GM12878 (cell line): Measurements from ENCODE around the gene SRC. TPM values are rescaled to one million over a fixed set of nuclear protein-coding genes. Genes with fewer than 3 reads are reported as not detected.

Source experiments
- ATAC-seq: fragments of 200-7000 bp; cut with Tn5 transposase; 3 replicates; pipeline ENCODE4 v1.9.1; 2020; ENCODE audit warnings: mild to moderate bottlenecking, moderate library complexity
- BruUV-seq: library from RNA; stranded (reverse); fragments of 400-500 nt; replicated peaks from 2 replicates; lab custom pipeline; 2021; lab: Mats Ljungman, UMichigan
- CTCF ChIA-PET: fragments of 300-600 bp; sonication (Branson Sonifier 250); formaldehyde crosslinking; extraction: SDS; loops from one replicate; lab custom pipeline; 2021; ENCODE audit warnings: inconsistent platforms; lab: Yijun Ruan, JAX
- POLR2A ChIA-PET: fragments of 350-600 bp; formaldehyde crosslinking; extraction: SDS; loops from one replicate; lab custom pipeline; 2021; ENCODE audit warnings: inconsistent platforms; lab: Charles Lee
- RAD21 ChIA-PET: fragments of 300-600 bp; sonication (Branson Sonifier 250); formaldehyde crosslinking; loops from one replicate; lab custom pipeline; 2023; ENCODE audit warnings: antibody characterized with exemption; ENCODE audit not compliant: unreplicated experiment; lab: Charles Lee
- SMC1A ChIA-PET: fragments of 300-600 bp; sonication (Branson Sonifier 250); formaldehyde crosslinking; loops from one replicate; lab custom pipeline; 2023; ENCODE audit not compliant: unreplicated experiment, uncharacterized antibody; lab: Charles Lee
- DNase-seq: peaks from one replicate; pipeline ENCODE4 v3.0.0-alpha.2; 2011; ENCODE audit warnings: low read depth, low spot score
- FAIRE-seq: peaks from 3 replicates; lab custom pipeline; 2011; peaks lifted over from hg19 to GRCh38; lab: Jason Lieb, UNC
- H2AFZ ChIP-seq: 2 replicates; pipeline ENCODE4 v1.6.0; 2011; ENCODE audit warnings: low read depth, low read length, control low read depth; ENCODE audit not compliant: control insufficient read depth
- H3K27ac ChIP-seq: 2 replicates; pipeline ENCODE4 v1.5.1; 2011; ENCODE audit warnings: control low read depth; ENCODE audit not compliant: control insufficient read depth, insufficient read depth
- H3K27me3 ChIP-seq, 2 experiments: replicated peaks in 1 of 2; 2 replicates each; pipeline versions ENCODE4 v1.6.0 to v1.6.1; 2011; ENCODE audit warnings: low read length in 1 of 2; ENCODE audit not compliant: control insufficient read depth in 2 of 2, insufficient read depth in 2 of 2
- H3K36me3 ChIP-seq, 2 experiments: 2 replicates each; pipeline ENCODE4 v1.5.1; 2011; ENCODE audit warnings: low read length in 1 of 2; ENCODE audit not compliant: control insufficient read depth in 2 of 2, insufficient read depth in 2 of 2
- H3K4me1 ChIP-seq: 2 replicates; pipeline ENCODE4 v1.6.1; 2011; ENCODE audit warnings: mild to moderate bottlenecking, low read length, moderate library complexity, mixed read lengths; ENCODE audit not compliant: control insufficient read depth, insufficient read depth
- H3K4me2 ChIP-seq: 2 replicates; pipeline ENCODE4 v1.6.0; 2011; ENCODE audit warnings: control low read depth; ENCODE audit not compliant: control insufficient read depth, insufficient read depth
- H3K4me3 ChIP-seq: fragments of 200-600 bp; sonication (generic); 2 replicates; pipeline ENCODE4 v1.5.1; 2016
- H3K79me2 ChIP-seq: 2 replicates; pipeline ENCODE4 v1.6.0; 2011; ENCODE audit warnings: low read length; ENCODE audit not compliant: control insufficient read depth, insufficient read depth
- H3K9ac ChIP-seq: 2 replicates; pipeline ENCODE4 v1.8.0; 2011; ENCODE audit warnings: low read length, control low read depth, mixed read lengths; ENCODE audit not compliant: control insufficient read depth, insufficient read depth
- H3K9me3 ChIP-seq: replicated peaks from 3 replicates; pipeline ENCODE4 v1.5.1; 2011; ENCODE audit warnings: mild to moderate bottlenecking, low read length; ENCODE audit not compliant: control insufficient read depth, insufficient read depth
- H4K20me1 ChIP-seq: 2 replicates; pipeline ENCODE4 v1.6.0; 2011; ENCODE audit not compliant: control insufficient read depth, insufficient read depth
- E2F4 ChIP-seq: IDR thresholded peaks from 2 replicates; pipeline ENCODE4 v1.6.1; 2012; ENCODE audit warnings: low read depth, low read length, improper control_type of control experiment
- NKRF ChIP-seq: fragments of 450-650 bp; conservative IDR thresholded peaks from 2 replicates; pipeline ENCODE4 v1.6.1; 2017; ENCODE audit warnings: mild to moderate bottlenecking, moderate library complexity
- WGBS: methylation state at CpG from one replicate; pipeline ENCODE4 v1.1.6; 2016; ENCODE audit warnings: low lambda C conversion rate; ENCODE audit not compliant: insufficient replicate concordance, insufficient coverage; ENCODE audit errors: missing lambda C conversion rate; 5-methylcytosine and 5-hydroxymethylcytosine counted together
- in situ Hi-C: fragments of 300-500 bp; cut with MboI; formaldehyde crosslinking; loops from 9 replicates; pipeline ENCODE4 v1.14.3; 2018; ENCODE audit warnings: mixed read lengths
- intact Hi-C: fragments of 100-400 bp; cut with micrococcal nuclease; formaldehyde crosslinking; loops from one replicate; pipeline ENCODE4 v1.14.2; 2022; ENCODE audit not compliant: unreplicated experiment
- polyA plus RNA-seq, 11 experiments: library from polyadenylated mRNA; depleted of rRNA in 4 of 11; unstranded in 6 of 11; stranded (reverse) in 5 of 11; fragments of >200 nt; fragmentation: Nextera tagmentation in 4 of 11; fragmentation: Illumina TruSeq in 1 of 11; extraction: Ambion mirVana in 4 of 11; extraction: Trizol in 1 of 11; gene quantifications; 1 replicate in 1 of 11; 2 replicates in 10 of 11; pipeline versions ENCODE4 v1.2.1 to v1.2.3, GENCODE V29; 2011 to 2016; ENCODE audit warnings: inconsistent platforms in 2 of 11, missing spikeins in 2 of 11, low read depth in 1 of 11
- total RNA-seq, 4 experiments: library from RNA; depleted of rRNA in 3 of 4; stranded (reverse); fragments of >200 nt in 3 of 4; fragmentation: Illumina TruSeq in 1 of 4; extraction: Trizol in 1 of 4; gene quantifications; 2 replicates each; pipeline versions ENCODE4 v1.2.1 to v1.2.3, GENCODE V29; 2013 to 2021

Gene SRC
- total and polyA plus RNA-seq, 10 of the 15 experiments (the other 5 are each of a cell fraction or from before 2014, with no cell fraction given), result 0.60 to 71.3 (median 27.2) TPM

GRCh38 chr20:37328149-37328945 lies 17.6 kb upstream of the SRC start:
- Histone ChIP-seq H3K27ac (no peak overlapping the region), H3K9me3 (no peaks in the 10 kb centered on the region), H3K4me1 (no peaks in the 10 kb centered on the region; the same call in 1 of the 2 replicates), H3K79me2 (no peaks in the 10 kb centered on the region), H3K4me3 (no peak overlapping the region), H2AFZ (no peak overlapping the region), H4K20me1 (no peaks in the 10 kb centered on the region), H3K4me2 (no peak overlapping the region), H3K36me3 (no peaks in the 10 kb centered on the region), H3K27me3 (no peaks in the 10 kb centered on the region), H3K9ac (no peak overlapping the region)
- intact Hi-C loops (no loop called here), in situ Hi-C loops (no loop called here)
- ChIA-PET POLR2A (no interaction called here), CTCF (interaction anchor here (1.1 kb wide), 1 partner anchor 59 kb away, joined by 4 read pairs; no protein-coding TSS in a partner anchor), SMC1A (interaction anchor here (2.9 kb wide), 1 partner anchor 16 kb away, joined by 8 read pairs; no protein-coding TSS in a partner anchor), RAD21 (no interaction called here)
- ATAC-seq (no peak), FAIRE-seq (no peak), DNase-seq (no peak)
- WGBS, result 84% methylated on average over 14 of the region's 14 CpGs
- no peak for TF ChIP-seq NKRF
- no peak for TF ChIP-seq E2F4
- no TSS peak for BruUV-seq
